Nephron progenitor cell (in vitro differentiated cells): ENCODE measurements around the gene AP3S1.

Experiments
- DNase-seq: peaks from one replicate; pipeline ENCODE4 v3.0.0; 2021
- H3K27ac Mint-ChIP-seq: 2 replicates; pipeline ENCODE4 v1.8.0; 2021; ENCODE audit warnings: mild to moderate bottlenecking, moderate library complexity, mixed read lengths
- H3K27me3 Mint-ChIP-seq: 2 replicates; pipeline ENCODE4 v1.8.0; 2021; ENCODE audit warnings: mild to moderate bottlenecking, low read depth, mixed read lengths; ENCODE audit not compliant: poor library complexity
- H3K36me3 Mint-ChIP-seq: 2 replicates; pipeline ENCODE4 v1.8.0; 2021; ENCODE audit warnings: low read depth, mixed read lengths
- H3K4me1 Mint-ChIP-seq: 2 replicates; pipeline ENCODE4 v1.8.0; 2021; ENCODE audit warnings: mixed read lengths
- H3K4me3 Mint-ChIP-seq: 2 replicates; pipeline ENCODE4 v1.8.0; 2021; ENCODE audit warnings: mild to moderate bottlenecking, moderate library complexity, mixed read lengths
- H3K9me3 Mint-ChIP-seq: 2 replicates; pipeline ENCODE4 v1.8.0; 2021; ENCODE audit warnings: mild to moderate bottlenecking, moderate library complexity, mixed read lengths
- TF ChIP-seq, protein P1 (sequence below): fragments of 200-600 bp; sonication (generic); IDR thresholded peaks from 2 replicates; pipeline ENCODE4 v1.5.0; 2021; ENCODE audit warnings: antibody characterized with exemption

The AP3S1 gene

GRCh38 chr5:115842089-115842935, 577 bp downstream of the AP3S1 start:
- Mint-ChIP-seq H3K36me3 (peaks cover 10% of the 10 kb centered on the region), H3K4me1 (peaks cover 52% of the 10 kb centered on the region), H3K27me3 (peaks cover 3% of the 10 kb centered on the region), H3K4me3 (peak overlapping the region; percentile 95), H3K9me3 (no peaks in the 10 kb centered on the region), H3K27ac (peak overlapping the region; percentile 94)
- peak; percentile 78 for DNase-seq
- TF ChIP-seq, protein P1, sequence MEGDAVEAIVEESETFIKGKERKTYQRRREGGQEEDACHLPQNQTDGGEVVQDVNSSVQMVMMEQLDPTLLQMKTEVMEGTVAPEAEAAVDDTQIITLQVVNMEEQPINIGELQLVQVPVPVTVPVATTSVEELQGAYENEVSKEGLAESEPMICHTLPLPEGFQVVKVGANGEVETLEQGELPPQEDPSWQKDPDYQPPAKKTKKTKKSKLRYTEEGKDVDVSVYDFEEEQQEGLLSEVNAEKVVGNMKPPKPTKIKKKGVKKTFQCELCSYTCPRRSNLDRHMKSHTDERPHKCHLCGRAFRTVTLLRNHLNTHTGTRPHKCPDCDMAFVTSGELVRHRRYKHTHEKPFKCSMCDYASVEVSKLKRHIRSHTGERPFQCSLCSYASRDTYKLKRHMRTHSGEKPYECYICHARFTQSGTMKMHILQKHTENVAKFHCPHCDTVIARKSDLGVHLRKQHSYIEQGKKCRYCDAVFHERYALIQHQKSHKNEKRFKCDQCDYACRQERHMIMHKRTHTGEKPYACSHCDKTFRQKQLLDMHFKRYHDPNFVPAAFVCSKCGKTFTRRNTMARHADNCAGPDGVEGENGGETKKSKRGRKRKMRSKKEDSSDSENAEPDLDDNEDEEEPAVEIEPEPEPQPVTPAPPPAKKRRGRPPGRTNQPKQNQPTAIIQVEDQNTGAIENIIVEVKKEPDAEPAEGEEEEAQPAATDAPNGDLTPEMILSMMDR = no peak

DNA sequence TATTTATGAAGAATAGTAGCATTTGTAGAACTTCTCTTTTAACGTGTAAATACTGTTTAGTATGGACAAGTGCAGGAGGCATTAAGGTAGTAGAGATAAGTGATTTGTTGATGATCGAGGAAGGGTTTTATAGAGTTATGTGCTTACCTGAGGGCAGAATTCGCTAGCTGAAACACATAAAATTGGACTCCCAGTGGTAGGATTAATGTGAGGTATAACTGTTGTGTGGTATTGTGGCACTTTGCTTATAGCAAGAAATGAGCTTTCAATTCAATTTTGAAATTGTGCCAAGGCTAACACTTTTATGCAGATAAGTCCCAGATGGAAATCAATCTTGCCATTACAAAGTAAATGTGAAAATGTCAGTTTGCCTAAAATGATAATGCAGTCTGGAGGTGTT, 1.2 kb downstream of the AP3S1 start:
- TF ChIP-seq, protein P1 = no peak
- Mint-ChIP-seq H3K4me3 (peak overlapping the region; percentile 95), H3K27ac (no peak overlapping the region), H3K36me3 (peaks cover 5% of the 10 kb centered on the region), H3K9me3 (no peaks in the 10 kb centered on the region), H3K4me1 (peaks cover 48% of the 10 kb centered on the region), H3K27me3 (peaks cover 3% of the 10 kb centered on the region)
- no peak for DNase-seq

GRCh38 chr5:115843444-115844130, 1.9 kb downstream of the AP3S1 start:
- no peak for DNase-seq
- TF ChIP-seq, protein P1 = no peak
- H3K4me1 Mint-ChIP-seq = peaks cover 47% of the 10 kb centered on the region

GRCh38 chr5:115844321-115844817, 2.6 kb downstream of the AP3S1 start:
- peak overlapping the region; percentile 57 for H3K27ac Mint-ChIP-seq
- peaks cover 3% of the 10 kb centered on the region for H3K27me3 Mint-ChIP-seq
- TF ChIP-seq, protein P1 = no peak
- no peaks in the 10 kb centered on the region for H3K9me3 Mint-ChIP-seq
- H3K4me1 Mint-ChIP-seq = peaks cover 47% of the 10 kb centered on the region
- H3K4me3 Mint-ChIP-seq = peak overlapping the region; percentile 95
- DNase-seq = no peak
- H3K36me3 Mint-ChIP-seq = peaks cover 4% of the 10 kb centered on the region

More at GRCh38 chr5:115843444-115844130, 1.9 kb downstream of the AP3S1 start:
- Mint-ChIP-seq H3K27me3 (peaks cover 3% of the 10 kb centered on the region), H3K9me3 (no peaks in the 10 kb centered on the region), H3K36me3 (peaks cover 4% of the 10 kb centered on the region), H3K4me3 (peak overlapping the region; percentile 95), H3K27ac (no peak overlapping the region)

GRCh38 chr5:115847290-115847689, 5.6 kb downstream of the AP3S1 start:
- TF ChIP-seq, protein P1 = no peak
- H3K9me3 Mint-ChIP-seq = no peaks in the 10 kb centered on the region
- H3K27ac Mint-ChIP-seq = no peak overlapping the region
- H3K36me3 Mint-ChIP-seq = no peaks in the 10 kb centered on the region
- no peak for DNase-seq
- peaks cover 36% of the 10 kb centered on the region for H3K4me1 Mint-ChIP-seq
- H3K27me3 Mint-ChIP-seq = peaks cover 3% of the 10 kb centered on the region
- no peak overlapping the region for H3K4me3 Mint-ChIP-seq
